Peyer's patch (tissue), 4 donors: ENCODE results near the gene IGF1.

Experiments used
- CTCF ChIP-seq, 6 experiments: fragments of 450-650 bp in 4 of 6; fragments of 200-600 bp in 2 of 6; sonication (generic) in 1 of 6; IDR thresholded peaks; one replicate each; pipeline ENCODE4 v1.5.1; 2017 to 2019; ENCODE audit warnings: antibody characterized with exemption in 6 of 6, mild to moderate bottlenecking in 3 of 6, moderate library complexity in 1 of 6
- POLR2A ChIP-seq, 2 donors: fragments of 450-650 bp; IDR thresholded peaks; one replicate each; pipeline ENCODE4 v1.5.1; 2017; ENCODE audit warnings: antibody characterized with exemption in 2 of 2, mild to moderate bottlenecking in 2 of 2, moderate library complexity in 2 of 2

DNA sequence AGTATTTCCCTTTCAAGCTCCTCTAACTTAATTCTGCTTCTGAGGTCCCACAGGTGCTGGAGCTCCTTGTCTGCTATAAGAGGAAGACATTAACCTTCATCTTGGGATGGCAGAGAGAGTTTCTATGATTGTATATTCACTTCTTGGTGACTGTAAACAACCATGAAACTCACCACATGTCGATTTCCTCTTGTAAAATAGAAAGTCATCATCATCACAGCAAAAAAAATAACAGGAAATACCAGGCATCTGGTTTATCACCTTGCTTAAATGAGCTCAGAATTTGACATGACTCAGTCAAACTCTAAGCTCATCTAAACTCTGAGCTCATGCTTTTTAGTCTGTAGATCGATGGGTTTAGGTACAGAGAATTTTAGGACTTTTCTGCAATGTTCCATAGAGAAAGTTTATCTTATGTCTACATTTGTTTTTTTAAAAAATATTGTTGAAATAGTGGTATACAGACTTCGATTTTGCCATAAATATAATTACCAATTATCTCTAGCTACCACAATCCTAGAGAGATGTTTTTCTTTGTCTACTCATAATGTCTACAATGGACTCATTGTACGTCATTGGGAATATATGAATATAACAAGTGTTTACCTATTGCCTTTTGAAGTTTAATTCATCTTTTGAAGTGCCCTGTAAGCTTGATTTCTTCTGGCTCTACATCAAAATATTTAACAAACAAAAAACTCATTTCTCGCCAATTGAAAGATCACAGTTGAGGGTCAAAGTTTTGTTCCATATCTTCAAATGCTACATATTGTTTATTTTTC lies 58.4 kb downstream of the IGF1 start:
- TF ChIP-seq POLR2A (IDR thresholded peaks at IDR 0.05) (no peak), CTCF (IDR thresholded peaks at IDR 0.05) (no peak)
